Mucosa of rectum (tissue), 2 donors: ENCODE data around the gene ACVR1B.

Experiments
- H3K27ac ChIP-seq, 2 donors: one replicate each; pipeline ENCODE4 v1.7.0; 2013; ENCODE audit warnings: inconsistent platforms in 2 of 2, low read depth in 2 of 2, low read length in 2 of 2
- H3K27me3 ChIP-seq, 2 donors: one replicate each; pipeline ENCODE4 v1.7.0; 2013; ENCODE audit warnings: low read length in 2 of 2; ENCODE audit not compliant: control insufficient read depth in 2 of 2, insufficient read depth in 2 of 2
- H3K36me3 ChIP-seq, 2 donors: one replicate each; pipeline ENCODE4 v1.7.0; 2013; ENCODE audit warnings: low read length in 2 of 2; ENCODE audit not compliant: control insufficient read depth in 2 of 2, insufficient read depth in 2 of 2
- H3K4me1 ChIP-seq, 2 donors: one replicate each; pipeline ENCODE4 v1.7.0; 2013; ENCODE audit warnings: low read length in 2 of 2, mild to moderate bottlenecking in 1 of 2; ENCODE audit not compliant: control insufficient read depth in 2 of 2, insufficient read depth in 2 of 2
- H3K4me3 ChIP-seq, 2 donors: one replicate each; pipeline ENCODE4 v1.7.0; 2013; ENCODE audit warnings: low read length in 2 of 2
- H3K9ac ChIP-seq, 2 donors: one replicate each; pipeline ENCODE4 v1.7.0; 2013; ENCODE audit warnings: low read length in 2 of 2, low read depth in 1 of 2, mild to moderate bottlenecking in 1 of 2
- H3K9me3 ChIP-seq, 2 donors: one replicate each; pipeline ENCODE4 v1.7.0; 2013; ENCODE audit warnings: low read length in 2 of 2; ENCODE audit not compliant: control insufficient read depth in 2 of 2
- donor health status: healthy.
- donor health status: Normal muscosa, but diverticular disease.

The ACVR1B gene

GRCh38 chr12:52042706-52043385, 91.3 kb downstream of the ACVR1B start:
- H3K36me3 ChIP-seq, result no peaks in the 10 kb centered on the region
- no peak overlapping the region for H3K27ac ChIP-seq
- no peak overlapping the region for H3K4me3 ChIP-seq
- no peak overlapping the region for H3K9ac ChIP-seq
- H3K9me3 ChIP-seq, result no peaks in the 10 kb centered on the region
- no peaks in the 10 kb centered on the region for H3K27me3 ChIP-seq
- H3K4me1 ChIP-seq, result peaks cover 14 to 17% of the 10 kb centered on the region in 2 donors

GRCh38 chr12:52043386-52044212, 92.1 kb downstream of the ACVR1B start:
- Histone ChIP-seq H3K27ac (peak overlapping the region; percentile 52 to 63), H3K4me3 (no peak overlapping the region), H3K9ac (peak overlapping the region in 1 of 2 donors; percentile 32), H3K27me3 (no peaks in the 10 kb centered on the region), H3K4me1 (peaks cover 14 to 17% of the 10 kb centered on the region in 2 donors), H3K36me3 (no peaks in the 10 kb centered on the region), H3K9me3 (no peaks in the 10 kb centered on the region)

- peaks cover 14 to 17% of the 10 kb centered on the region in 2 donors for H3K4me1 ChIP-seq
- no peaks in the 10 kb centered on the region for H3K27me3 ChIP-seq
- no peak overlapping the region for H3K9ac ChIP-seq
- no peaks in the 10 kb centered on the region for H3K36me3 ChIP-seq
- no peak overlapping the region for H3K4me3 ChIP-seq
- no peaks in the 10 kb centered on the region for H3K9me3 ChIP-seq
- peak overlapping the region; percentile 52 to 63 for H3K27ac ChIP-seq
Observed at GRCh38 chr12:52044292-52044983, 92.9 kb downstream of the ACVR1B start.

- no peaks in the 10 kb centered on the region for H3K27me3 ChIP-seq
- H3K9me3 ChIP-seq, result no peaks in the 10 kb centered on the region
- peak overlapping the region; percentile 72 to 76 for H3K27ac ChIP-seq
- peak overlapping the region; percentile 54 to 56 for H3K9ac ChIP-seq
- H3K36me3 ChIP-seq, result no peaks in the 10 kb centered on the region
- no peak overlapping the region for H3K4me3 ChIP-seq
- peaks cover 24 to 29% of the 10 kb centered on the region in 2 donors for H3K4me1 ChIP-seq
Observed at GRCh38 chr12:52045794-52046199, 94.3 kb downstream of the ACVR1B start.
